Measurements from ENCODE around the gene GPR146.

Gene GPR146

GRCh38 chr7:1085910-1086421 lies 41.6 kb downstream of the GPR146 start:
- Histone ChIP-seq H3K36me3 (ENCODE audit: control insufficient read depth, insufficient read depth, low read length) (no peaks in the 10 kb centered on the region), H3K27ac (ENCODE audit: low read depth, low read length) (no peak overlapping the region), H3K4me3 (ENCODE audit: low read length) (no peak overlapping the region), H3K4me1 (ENCODE audit: control insufficient read depth, insufficient read depth, low read length) (peaks cover 20% of the 10 kb centered on the region), H3K9ac (ENCODE audit: low read length) (no peak overlapping the region), H3K27me3 (ENCODE audit: control insufficient read depth, insufficient read depth, low read length) (no peaks in the 10 kb centered on the region)

- peak overlapping the region; percentile 45 for H3K9ac ChIP-seq (ENCODE audit: low read length)
- peaks cover 18% of the 10 kb centered on the region for H3K4me1 ChIP-seq (ENCODE audit: control insufficient read depth, insufficient read depth, low read length)
- peaks cover 4% of the 10 kb centered on the region for H3K36me3 ChIP-seq (ENCODE audit: control insufficient read depth, insufficient read depth, low read length)
- H3K4me3 ChIP-seq (ENCODE audit: low read length) = peak overlapping the region; percentile 74
- H3K27ac ChIP-seq (ENCODE audit: low read depth, low read length) = peak overlapping the region; percentile 73
- no peaks in the 10 kb centered on the region for H3K27me3 ChIP-seq (ENCODE audit: control insufficient read depth, insufficient read depth, low read length)
These were observed 42.5 kb downstream of the GPR146 start for GRCh38 chr7:1086588-1087464.

- H3K4me1 ChIP-seq (ENCODE audit: control insufficient read depth, insufficient read depth, low read length) = peaks cover 18% of the 10 kb centered on the region
- H3K4me3 ChIP-seq (ENCODE audit: low read length) = peak overlapping the region; percentile 74
- peak overlapping the region; percentile 73 for H3K27ac ChIP-seq (ENCODE audit: low read depth, low read length)
- peaks cover 8% of the 10 kb centered on the region for H3K36me3 ChIP-seq (ENCODE audit: control insufficient read depth, insufficient read depth, low read length)
- no peak overlapping the region for H3K9ac ChIP-seq (ENCODE audit: low read length)
- H3K27me3 ChIP-seq (ENCODE audit: control insufficient read depth, insufficient read depth, low read length) = no peaks in the 10 kb centered on the region
These were observed 43.1 kb downstream of the GPR146 start for GRCh38 chr7:1087465-1087814.

GRCh38 chr7:1087952-1088920 lies 43.9 kb downstream of the GPR146 start, which contains the start of gene GPER1:
Gene GPER1 (plus strand): TSS chr7:1088113. CDS start chr7:1091729, 3,616 bp downstream.
- no peaks in the 10 kb centered on the region for H3K27me3 ChIP-seq (ENCODE audit: control insufficient read depth, insufficient read depth, low read length)
- H3K4me1 ChIP-seq (ENCODE audit: control insufficient read depth, insufficient read depth, low read length) = peaks cover 18% of the 10 kb centered on the region
- H3K4me3 ChIP-seq (ENCODE audit: low read length) = peak within 1 kb of the TSS; percentile 74
- H3K36me3 ChIP-seq (ENCODE audit: control insufficient read depth, insufficient read depth, low read length) = peaks cover 15% of the 10 kb centered on the region
- H3K27ac ChIP-seq (ENCODE audit: low read depth, low read length) = peak within 1 kb of the TSS; percentile 73
- H3K9ac ChIP-seq (ENCODE audit: low read length) = peak within 1 kb of the TSS; percentile 45

GRCh38 chr7:1090236-1090635 lies 45.9 kb downstream of the GPR146 start:
- peaks cover 18% of the 10 kb centered on the region for H3K4me1 ChIP-seq (ENCODE audit: control insufficient read depth, insufficient read depth, low read length)
- no peak overlapping the region for H3K4me3 ChIP-seq (ENCODE audit: low read length)
- H3K27ac ChIP-seq (ENCODE audit: low read depth, low read length) = no peak overlapping the region
- peaks cover 15% of the 10 kb centered on the region for H3K36me3 ChIP-seq (ENCODE audit: control insufficient read depth, insufficient read depth, low read length)
- no peak overlapping the region for H3K9ac ChIP-seq (ENCODE audit: low read length)
- no peaks in the 10 kb centered on the region for H3K27me3 ChIP-seq (ENCODE audit: control insufficient read depth, insufficient read depth, low read length)

- Histone ChIP-seq H3K9ac (ENCODE audit: low read length) (no peak overlapping the region), H3K4me1 (ENCODE audit: control insufficient read depth, insufficient read depth, low read length) (peaks cover 22% of the 10 kb centered on the region), H3K36me3 (ENCODE audit: control insufficient read depth, insufficient read depth, low read length) (peaks cover 15% of the 10 kb centered on the region), H3K27me3 (ENCODE audit: control insufficient read depth, insufficient read depth, low read length) (no peaks in the 10 kb centered on the region), H3K4me3 (ENCODE audit: low read length) (no peak overlapping the region), H3K27ac (ENCODE audit: low read depth, low read length) (no peak overlapping the region)
These were observed 46.6 kb downstream of the GPR146 start for GRCh38 chr7:1090686-1091643.

- Histone ChIP-seq H3K36me3 (ENCODE audit: control insufficient read depth, insufficient read depth, low read length) (peaks cover 15% of the 10 kb centered on the region), H3K4me3 (ENCODE audit: low read length) (no peak overlapping the region), H3K9ac (ENCODE audit: low read length) (no peak overlapping the region), H3K4me1 (ENCODE audit: control insufficient read depth, insufficient read depth, low read length) (peaks cover 18% of the 10 kb centered on the region), H3K27ac (ENCODE audit: low read depth, low read length) (no peak overlapping the region), H3K27me3 (ENCODE audit: control insufficient read depth, insufficient read depth, low read length) (no peaks in the 10 kb centered on the region)
These were observed 47.3 kb downstream of the GPR146 start for GRCh38 chr7:1091644-1092027.

GRCh38 chr7:1092161-1092632 lies 47.9 kb downstream of the GPR146 start:
- Histone ChIP-seq H3K4me3 (ENCODE audit: low read length) (no peak overlapping the region), H3K27ac (ENCODE audit: low read depth, low read length) (no peak overlapping the region), H3K9ac (ENCODE audit: low read length) (no peak overlapping the region), H3K36me3 (ENCODE audit: control insufficient read depth, insufficient read depth, low read length) (peaks cover 15% of the 10 kb centered on the region), H3K4me1 (ENCODE audit: control insufficient read depth, insufficient read depth, low read length) (peaks cover 14% of the 10 kb centered on the region), H3K27me3 (ENCODE audit: control insufficient read depth, insufficient read depth, low read length) (no peaks in the 10 kb centered on the region)

GRCh38 chr7:1092806-1093501 lies 48.6 kb downstream of the GPR146 start:
- Histone ChIP-seq H3K27me3 (ENCODE audit: control insufficient read depth, insufficient read depth, low read length) (no peaks in the 10 kb centered on the region), H3K27ac (ENCODE audit: low read depth, low read length) (no peak overlapping the region), H3K36me3 (ENCODE audit: control insufficient read depth, insufficient read depth, low read length) (peaks cover 15% of the 10 kb centered on the region), H3K4me1 (ENCODE audit: control insufficient read depth, insufficient read depth, low read length) (peaks cover 8% of the 10 kb centered on the region), H3K9ac (ENCODE audit: low read length) (no peak overlapping the region), H3K4me3 (ENCODE audit: low read length) (no peak overlapping the region)

GRCh38 chr7:1093502-1093843 lies 49.1 kb downstream of the GPR146 start:
- Histone ChIP-seq H3K36me3 (ENCODE audit: control insufficient read depth, insufficient read depth, low read length) (peaks cover 15% of the 10 kb centered on the region), H3K4me3 (ENCODE audit: low read length) (no peak overlapping the region), H3K9ac (ENCODE audit: low read length) (no peak overlapping the region), H3K27me3 (ENCODE audit: control insufficient read depth, insufficient read depth, low read length) (no peaks in the 10 kb centered on the region), H3K27ac (ENCODE audit: low read depth, low read length) (no peak overlapping the region), H3K4me1 (ENCODE audit: control insufficient read depth, insufficient read depth, low read length) (peaks cover 4% of the 10 kb centered on the region)

GRCh38 chr7:1093916-1094508 lies 49.7 kb downstream of the GPR146 start:
- no peak overlapping the region for H3K9ac ChIP-seq (ENCODE audit: low read length)
- H3K27ac ChIP-seq (ENCODE audit: low read depth, low read length) = no peak overlapping the region
- H3K27me3 ChIP-seq (ENCODE audit: control insufficient read depth, insufficient read depth, low read length) = no peaks in the 10 kb centered on the region
- H3K4me1 ChIP-seq (ENCODE audit: control insufficient read depth, insufficient read depth, low read length) = peaks cover 4% of the 10 kb centered on the region
- H3K4me3 ChIP-seq (ENCODE audit: low read length) = no peak overlapping the region
- peaks cover 15% of the 10 kb centered on the region for H3K36me3 ChIP-seq (ENCODE audit: control insufficient read depth, insufficient read depth, low read length)
